HG02759 (cell line): ENCODE measurements around the gene PDE3A.
"Not testable (repeated sequence)": the region's sequence is repeated elsewhere in the genome, so short reads cannot be mapped to it uniquely, and the experiment has no call there.

ENCODE experiments used
- ATAC-seq: cut with Tn5 transposase; IDR thresholded peaks from one replicate; pipeline ENCODE4 v1.9.1; 2021; ENCODE audit warnings: mild to moderate bottlenecking, moderate library complexity; ENCODE audit not compliant: unreplicated experiment

Gene PDE3A

GRCh38 chr12:20596061-20596460 is 227.7 kb downstream of the PDE3A start:
- no peak for ATAC-seq

- no peak for ATAC-seq
Measured at GRCh38 chr12:20599757-20600156, 231.4 kb downstream of the PDE3A start.

GRCh38 chr12:20601668-20602280 is 233.4 kb downstream of the PDE3A start:
- ATAC-seq = no peak

- no peak for ATAC-seq
Measured at GRCh38 chr12:20602641-20603391, 234.5 kb downstream of the PDE3A start.

GRCh38 chr12:20604408-20605067 is 236.2 kb downstream of the PDE3A start:
- no peak for ATAC-seq

- ATAC-seq = not testable (repeated sequence)
Measured at GRCh38 chr12:20615020-20615419, 246.7 kb downstream of the PDE3A start.

- no peak for ATAC-seq
Measured at GRCh38 chr12:20616093-20616492, 247.8 kb downstream of the PDE3A start.

GRCh38 chr12:20620261-20620660 is 251.9 kb downstream of the PDE3A start:
- no peak for ATAC-seq

GRCh38 chr12:20624718-20625117 is 256.4 kb downstream of the PDE3A start:
- ATAC-seq = no peak

GRCh38 chr12:20625531-20625930 is 257.2 kb downstream of the PDE3A start:
- ATAC-seq = no peak

- no peak for ATAC-seq
Measured at GRCh38 chr12:20627001-20627588, 258.8 kb downstream of the PDE3A start.

GRCh38 chr12:20628226-20628787 is 260.0 kb downstream of the PDE3A start:
- ATAC-seq = no peak

GRCh38 chr12:20628999-20629398 is 260.7 kb downstream of the PDE3A start:
- no peak for ATAC-seq

- ATAC-seq = no peak
Measured at GRCh38 chr12:20629414-20630156, 261.2 kb downstream of the PDE3A start.

GRCh38 chr12:20631711-20632110 is 263.4 kb downstream of the PDE3A start:
- no peak for ATAC-seq

GRCh38 chr12:20641106-20641505 is 272.8 kb downstream of the PDE3A start:
- no peak for ATAC-seq

GRCh38 chr12:20643822-20644221 is 275.5 kb downstream of the PDE3A start:
- ATAC-seq = no peak

GRCh38 chr12:20646239-20646827 is 278.0 kb downstream of the PDE3A start:
- no peak for ATAC-seq

GRCh38 chr12:20653871-20654270 is 285.5 kb downstream of the PDE3A start:
- no peak for ATAC-seq

GRCh38 chr12:20656600-20656999 is 288.3 kb downstream of the PDE3A start:
- no peak for ATAC-seq
